CD4-positive, alpha-beta T cell (primary cell): ENCODE measurements around the gene ACYP2. TPM values are rescaled to one million over a fixed set of nuclear protein-coding genes. Genes with fewer than 3 reads are reported as not detected.

ENCODE experiments used
- ATAC-seq: fragments of 200-7000 bp; cut with Tn5 transposase; one replicate; pipeline ENCODE4 v1.10.0; 2022; ENCODE audit warnings: mild to moderate bottlenecking; ENCODE audit not compliant: poor library complexity
- CTCF ChIA-PET: fragments of 350-600 bp; sonication (Branson Sonifier 250); formaldehyde crosslinking; loops from one replicate; lab custom pipeline; 2021; ENCODE audit warnings: antibody characterized with exemption, inconsistent platforms; lab: Charles Lee
- POLR2A ChIA-PET: fragments of 350-600 bp; sonication (Branson Sonifier 250); formaldehyde crosslinking; loops from one replicate; lab custom pipeline; 2021; ENCODE audit warnings: antibody characterized with exemption, inconsistent platforms; lab: Charles Lee
- DNase-seq, 14 experiments: peaks; one replicate each; pipeline ENCODE4 v3.0.0-alpha.2; 2013 to 2020; ENCODE audit warnings: mixed read lengths in 2 of 14
- H3K27ac ChIP-seq, 2 donors: one replicate each; pipeline versions ENCODE4 v1.5.1 to v1.7.0; 2013; ENCODE audit warnings: low read length in 2 of 2, low read depth in 1 of 2, mild to moderate bottlenecking in 1 of 2
- H3K27me3 ChIP-seq, 2 experiments: 1 replicate in 1 of 2; 2 replicates in 1 of 2; pipeline versions ENCODE4 v1.6.1 to v1.7.0; 2013; ENCODE audit warnings: low read length in 2 of 2, control low read depth in 1 of 2, mild to moderate bottlenecking in 1 of 2, moderate library complexity in 1 of 2; ENCODE audit not compliant: insufficient read depth in 2 of 2, control insufficient read depth in 1 of 2
- H3K36me3 ChIP-seq: one replicate; pipeline ENCODE4 v1.6.1; 2013; ENCODE audit warnings: low read length, control low read depth; ENCODE audit not compliant: insufficient read depth
- H3K4me1 ChIP-seq: one replicate; pipeline ENCODE4 v1.6.1; 2013; ENCODE audit warnings: low read length, control low read depth; ENCODE audit not compliant: insufficient read depth
- H3K4me3 ChIP-seq: one replicate; pipeline ENCODE4 v1.5.1; 2013; ENCODE audit warnings: mild to moderate bottlenecking, low read length, moderate library complexity
- H3K9me3 ChIP-seq, 2 experiments: 1 replicate in 1 of 2; 2 replicates in 1 of 2; pipeline versions ENCODE4 v1.6.1 to v1.7.0; 2013; ENCODE audit warnings: low read length in 2 of 2, mild to moderate bottlenecking in 2 of 2, control low read depth in 1 of 2, moderate library complexity in 1 of 2; ENCODE audit not compliant: control insufficient read depth in 1 of 2, insufficient read depth in 1 of 2
- H3K27ac Mint-ChIP-seq: one replicate; pipeline ENCODE4 v1.8.0; 2020; ENCODE audit warnings: mixed read lengths
- H3K27me3 Mint-ChIP-seq: one replicate; pipeline ENCODE4 v1.8.0; 2021; ENCODE audit warnings: mixed read lengths
- H3K36me3 Mint-ChIP-seq: one replicate; pipeline ENCODE4 v1.8.0; 2021; ENCODE audit warnings: low read depth, mixed read lengths
- H3K4me1 Mint-ChIP-seq: one replicate; pipeline ENCODE4 v1.8.0; 2021; ENCODE audit warnings: low read depth, mixed read lengths
- H3K4me3 Mint-ChIP-seq: one replicate; pipeline ENCODE4 v1.8.0; 2020; ENCODE audit warnings: mild to moderate bottlenecking, mixed read lengths
- H3K9me3 Mint-ChIP-seq: one replicate; pipeline ENCODE4 v1.8.0; 2020; ENCODE audit warnings: mixed read lengths
- CTCF ChIP-seq: fragments of 200-600 bp; IDR thresholded peaks from one replicate; pipeline ENCODE4 v1.8.0; 2022; ENCODE audit warnings: antibody characterized with exemption, mild to moderate bottlenecking
- intact Hi-C, 2 experiments: fragments of 100-400 bp; cut with DNase I in 1 of 2; cut with micrococcal nuclease in 1 of 2; formaldehyde crosslinking; loops; one replicate each; pipeline versions ENCODE4 v1.15.1 to v1.9.0; 2023 to 2025; cut with DNase I, micrococcal nuclease
- total RNA-seq, 174 experiments: library from RNA in 2 of 174; stranded (reverse) in 2 of 174; gene quantifications; one replicate each; pipeline ENCODE4 v1.2.3 and lab custom pipeline; 2021 to 2026

Gene ACYP2
- total RNA-seq, 2 experiments from 2014 or later = 9.3 to 10.9 TPM

- Mint-ChIP-seq H3K36me3 (no peaks in the 10 kb centered on the region), H3K9me3 (no peaks in the 10 kb centered on the region), H3K4me3 (no peak overlapping the region), H3K27ac (no peak overlapping the region), H3K4me1 (peaks cover 10% of the 10 kb centered on the region), H3K27me3 (no peaks in the 10 kb centered on the region)
- Histone ChIP-seq H3K4me1 (no peaks in the 10 kb centered on the region), H3K9me3 (no peaks in the 10 kb centered on the region), H3K4me3 (no peak overlapping the region), H3K27ac (no peak overlapping the region), H3K27me3 (no peaks in the 10 kb centered on the region), H3K36me3 (no peaks in the 10 kb centered on the region)
- ChIA-PET CTCF (no interaction called here), POLR2A (no interaction called here)
- intact Hi-C loops = no loop called here
- no peak for TF ChIP-seq CTCF
- no peak for ATAC-seq
- DNase-seq = no peak
Observed at GRCh38 chr2:54284826-54285225, 169.4 kb downstream of the ACYP2 start.

- no peaks in the 10 kb centered on the region for H3K9me3 Mint-ChIP-seq
- CTCF ChIA-PET = no interaction called here
- no peak overlapping the region for H3K27ac Mint-ChIP-seq
- no peak for DNase-seq
- Histone ChIP-seq H3K4me3 (no peak overlapping the region), H3K4me1 (no peaks in the 10 kb centered on the region), H3K27me3 (no peaks in the 10 kb centered on the region), H3K9me3 (no peaks in the 10 kb centered on the region), H3K36me3 (no peaks in the 10 kb centered on the region), H3K27ac (no peak overlapping the region)
- peaks cover 10% of the 10 kb centered on the region for H3K4me1 Mint-ChIP-seq
- no peak for TF ChIP-seq CTCF
- no peak overlapping the region for H3K4me3 Mint-ChIP-seq
- no peaks in the 10 kb centered on the region for H3K36me3 Mint-ChIP-seq
- intact Hi-C loops = no loop called here
- POLR2A ChIA-PET = no interaction called here
- no peak for ATAC-seq
- H3K27me3 Mint-ChIP-seq = no peaks in the 10 kb centered on the region
Observed at GRCh38 chr2:54285451-54285850, 170.0 kb downstream of the ACYP2 start.

GRCh38 chr2:54287532-54287931 lies 172.1 kb downstream of the ACYP2 start:
- TF ChIP-seq CTCF = no peak
- DNase-seq = no peak
- Histone ChIP-seq H3K9me3 (no peaks in the 10 kb centered on the region), H3K27me3 (no peaks in the 10 kb centered on the region), H3K4me1 (no peaks in the 10 kb centered on the region), H3K27ac (no peak overlapping the region), H3K36me3 (no peaks in the 10 kb centered on the region), H3K4me3 (no peak overlapping the region)
- no peaks in the 10 kb centered on the region for H3K9me3 Mint-ChIP-seq
- H3K4me1 Mint-ChIP-seq = peaks cover 2% of the 10 kb centered on the region
- intact Hi-C loops = no loop called here
- no peak overlapping the region for H3K27ac Mint-ChIP-seq
- POLR2A ChIA-PET = no interaction called here
- CTCF ChIA-PET = no interaction called here
- no peak overlapping the region for H3K4me3 Mint-ChIP-seq
- no peaks in the 10 kb centered on the region for H3K36me3 Mint-ChIP-seq
- no peaks in the 10 kb centered on the region for H3K27me3 Mint-ChIP-seq
- no peak for ATAC-seq
